Activated naive CD4-positive, alpha-beta T cell (primary cell): ENCODE measurements around the gene IKZF5.

Source experiments
- DNase-seq, 4 experiments: peaks; one replicate each; lab custom pipeline; 2025; lab: John Stamatoyannopoulos, UW

The IKZF5 gene

DNA sequence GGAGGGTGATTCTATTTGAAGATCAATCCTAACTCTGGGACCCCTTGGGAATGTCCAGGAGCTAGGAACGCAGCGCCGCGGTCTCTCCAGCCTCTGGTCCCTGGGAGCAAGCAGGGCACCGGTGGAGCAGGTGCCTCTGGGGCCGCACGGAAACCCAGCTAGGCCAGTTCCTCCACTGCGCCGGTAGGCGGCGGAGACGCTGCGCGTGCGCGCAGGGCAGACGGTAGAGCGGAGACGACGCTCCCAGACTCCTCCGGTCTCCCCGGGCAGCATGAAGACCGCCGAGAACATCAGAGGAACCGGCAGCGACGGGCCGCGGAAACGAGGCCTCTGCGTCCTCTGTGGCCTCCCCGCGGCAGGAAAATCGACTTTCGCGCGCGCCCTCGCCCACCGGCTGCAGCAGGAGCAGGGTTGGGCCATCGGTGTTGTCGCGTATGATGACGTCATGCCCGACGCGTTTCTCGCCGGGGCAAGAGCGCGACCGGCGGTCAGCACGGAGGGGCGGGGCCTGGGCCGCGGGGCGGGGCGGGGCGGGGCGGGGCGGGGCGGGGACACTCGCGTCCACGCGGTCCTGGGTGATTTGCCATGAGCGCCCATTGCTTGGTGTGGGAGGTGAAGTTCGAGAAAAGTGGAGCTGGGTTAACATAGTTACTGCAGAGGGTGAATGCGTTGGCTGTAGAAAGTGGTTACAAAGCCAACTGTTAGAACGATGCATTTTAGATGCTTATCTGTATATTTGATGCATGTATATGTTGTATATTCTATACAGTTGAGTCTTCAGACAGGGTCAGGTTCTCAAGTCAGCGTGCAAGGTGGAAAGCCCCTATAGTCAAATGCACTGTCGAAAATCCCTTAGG is 28.2 kb downstream of the IKZF5 start, which contains the start of gene PSTK:
PSTK (plus strand) TSS at position 193 of the 857 bp plus-strand sequence; CDS start at position 272, 79 bp downstream.
- peak; percentile 69 to 89 (median 76) for DNase-seq

DNA sequence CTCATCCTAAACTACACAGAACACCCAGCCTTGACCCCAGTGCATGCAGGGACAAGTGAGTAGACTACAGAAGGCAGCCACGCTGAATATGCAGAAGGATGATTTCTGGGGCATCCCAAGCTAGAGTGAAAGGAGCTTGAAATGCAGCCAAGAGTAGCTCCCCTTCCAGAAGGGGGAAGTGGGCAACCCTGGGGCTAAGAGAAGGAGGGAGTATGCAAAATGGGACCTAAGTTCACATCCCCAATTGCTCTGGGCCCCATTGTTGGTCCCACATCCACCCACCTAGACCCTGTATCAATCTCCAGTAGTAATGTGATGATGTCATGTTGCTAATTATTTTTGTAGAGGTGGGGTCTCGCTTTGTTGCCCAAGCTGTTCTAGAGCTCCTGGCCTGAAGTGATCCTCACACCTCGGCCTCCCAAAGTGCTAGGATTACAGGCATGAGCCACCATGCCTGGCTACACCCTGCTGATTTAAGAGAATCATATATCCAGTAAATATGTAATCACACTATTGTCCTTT is 34.0 kb downstream of the IKZF5 start:
- no peak for DNase-seq

- no peak for DNase-seq
Observed at GRCh38 chr10:122974023-122974422, 34.6 kb downstream of the IKZF5 start.

- no peak for DNase-seq
Observed at GRCh38 chr10:122968698-122969097, 39.9 kb downstream of the IKZF5 start.

DNA sequence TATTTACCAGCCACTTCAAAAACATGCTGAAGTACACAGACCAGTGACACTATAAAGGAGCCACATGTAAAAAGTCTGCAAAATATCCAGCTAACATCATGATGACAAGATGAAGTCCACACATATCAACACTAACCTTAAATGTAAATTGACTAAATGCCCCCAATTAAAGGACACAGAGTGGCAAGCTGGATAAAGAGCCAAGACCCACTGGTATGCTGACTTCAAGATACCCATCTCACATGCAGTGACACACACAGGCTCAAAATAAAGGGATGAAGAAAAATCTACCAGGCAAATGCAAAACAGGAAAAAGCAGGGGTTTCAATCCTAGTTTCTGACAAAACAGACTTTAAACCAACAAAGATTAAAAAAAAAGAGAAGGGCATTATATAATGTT is 41.7 kb downstream of the IKZF5 start:
- no peak for DNase-seq

DNA sequence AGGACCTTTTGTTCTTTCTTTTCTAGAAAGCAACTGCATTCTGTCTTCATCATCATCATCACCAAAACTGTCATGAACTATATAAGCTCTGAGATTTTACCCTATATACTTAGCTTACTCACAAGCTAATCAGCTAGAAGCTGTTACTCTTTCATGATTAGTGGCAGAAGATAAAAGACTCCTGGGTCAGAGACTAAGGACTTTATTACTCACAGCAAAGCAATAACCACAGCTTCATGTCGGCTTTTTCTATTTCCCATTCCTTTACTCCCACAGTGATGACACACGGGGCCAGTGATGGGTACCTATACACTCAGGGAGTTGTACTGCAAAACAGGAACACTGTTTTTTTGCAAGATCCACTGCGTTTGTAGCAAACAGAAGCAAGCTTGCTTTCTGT is 46.2 kb downstream of the IKZF5 start:
- DNase-seq: no peak

GRCh38 chr10:122957474-122957873 is 51.1 kb downstream of the IKZF5 start:
- DNase-seq: no peak

- no peak for DNase-seq
Observed at GRCh38 chr10:122955892-122956291, 52.7 kb downstream of the IKZF5 start.

GRCh38 chr10:122954731-122955050 is 53.9 kb downstream of the IKZF5 start:
- DNase-seq: no peak

DNA sequence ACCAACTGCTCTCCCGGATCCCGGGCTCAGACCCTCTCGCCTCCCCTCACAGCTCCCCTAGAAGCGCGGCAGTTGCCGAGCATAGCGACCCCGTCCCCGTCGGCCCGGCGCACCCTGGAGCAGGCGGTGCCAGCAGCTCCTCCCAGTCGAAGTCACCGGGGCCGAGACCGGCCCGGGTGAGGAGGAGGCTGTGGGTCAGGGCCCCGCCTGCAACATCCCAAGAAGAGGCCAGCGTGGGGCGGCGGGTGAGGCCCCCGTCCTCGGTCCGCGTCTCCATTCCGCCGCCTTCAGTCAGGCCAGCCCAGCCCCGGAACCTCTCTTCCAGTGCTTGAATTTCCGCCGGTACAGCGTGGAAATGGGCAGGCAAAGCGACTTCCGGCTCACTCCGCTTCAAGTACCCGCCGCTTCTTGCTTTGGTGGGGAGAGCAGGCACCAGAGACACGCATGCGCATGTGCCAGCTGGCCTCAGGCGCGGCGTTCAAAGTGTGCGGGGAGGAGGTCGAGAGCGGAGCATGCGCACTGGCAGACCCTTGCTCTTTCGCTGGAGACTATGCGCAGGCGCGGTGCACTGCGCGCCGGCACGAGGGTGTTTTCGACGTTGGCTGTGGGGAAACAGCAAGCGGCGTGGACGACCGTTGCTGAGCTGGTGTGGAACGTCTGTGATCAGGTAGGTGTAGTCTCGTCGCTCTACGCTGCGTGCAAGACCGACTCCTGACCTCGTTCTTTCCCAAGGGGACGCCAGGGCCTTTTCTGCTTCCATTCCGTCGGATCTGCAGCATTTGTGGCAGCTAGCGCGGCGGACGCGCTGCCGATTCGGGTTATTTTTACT is 54.5 kb downstream of the IKZF5 start, which contains the start of gene C10orf88:
C10orf88 (minus strand) TSS at position 326 of the 829 bp plus-strand sequence; CDS start at position 277, 49 bp downstream.
- DNase-seq: peak; percentile 90 to 94 (median 94)

GRCh38 chr10:122949296-122949695 is 59.3 kb downstream of the IKZF5 start:
- no peak for DNase-seq
